Measurements from ENCODE around the gene DUSP2.

DNA sequence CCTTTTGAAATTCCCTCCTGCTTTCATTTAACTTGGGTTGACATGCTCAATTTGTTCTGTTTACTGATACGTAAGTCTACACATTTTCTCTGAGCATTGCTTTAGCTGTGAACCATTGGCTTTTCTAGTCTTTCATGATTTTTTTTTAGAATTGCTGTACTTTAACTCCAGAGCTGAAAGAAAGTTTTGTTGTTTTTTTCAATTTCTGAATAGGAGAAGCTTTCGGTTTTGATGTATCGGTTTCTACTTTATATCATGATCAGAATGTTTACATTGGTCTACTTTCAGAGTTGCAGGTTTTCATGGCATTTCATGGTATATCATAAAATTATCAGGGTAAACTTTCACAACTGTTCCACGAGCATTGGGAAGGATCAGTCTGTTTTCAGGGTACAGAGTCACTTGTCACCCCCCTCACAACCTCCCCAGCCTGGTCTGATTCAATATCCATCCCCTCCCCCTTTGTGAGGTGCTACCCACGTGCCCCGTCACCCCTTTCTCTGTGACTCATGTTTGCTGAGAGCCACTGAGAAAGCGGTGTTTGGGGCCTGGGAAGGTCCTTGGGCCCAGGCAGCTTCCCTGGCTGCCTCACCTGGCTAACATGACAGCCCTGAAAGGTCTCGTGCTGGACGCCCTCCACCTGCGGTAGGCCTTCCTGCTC is 14.0 kb downstream of the DUSP2 start:
- TF ChIP-seq CEBPB (IDR thresholded peaks at IDR 0.05) = no peak
- TF ChIP-seq, protein P1, sequence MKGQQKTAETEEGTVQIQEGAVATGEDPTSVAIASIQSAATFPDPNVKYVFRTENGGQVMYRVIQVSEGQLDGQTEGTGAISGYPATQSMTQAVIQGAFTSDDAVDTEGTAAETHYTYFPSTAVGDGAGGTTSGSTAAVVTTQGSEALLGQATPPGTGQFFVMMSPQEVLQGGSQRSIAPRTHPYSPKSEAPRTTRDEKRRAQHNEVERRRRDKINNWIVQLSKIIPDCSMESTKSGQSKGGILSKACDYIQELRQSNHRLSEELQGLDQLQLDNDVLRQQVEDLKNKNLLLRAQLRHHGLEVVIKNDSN (IDR thresholded peaks at IDR 0.05) = no peak
- TF ChIP-seq TAF1 (IDR thresholded peaks at IDR 0.05; ENCODE audit: low read depth) = no peak
- TF ChIP-seq FOXM1 (IDR thresholded peaks at IDR 0.05; ENCODE audit: borderline replicate concordance, low read depth) = no peak
- TF ChIP-seq, protein P2, sequence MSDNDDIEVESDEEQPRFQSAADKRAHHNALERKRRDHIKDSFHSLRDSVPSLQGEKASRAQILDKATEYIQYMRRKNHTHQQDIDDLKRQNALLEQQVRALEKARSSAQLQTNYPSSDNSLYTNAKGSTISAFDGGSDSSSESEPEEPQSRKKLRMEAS (IDR thresholded peaks at IDR 0.05) = no peak
- no peak for TF ChIP-seq YY1 (IDR thresholded peaks at IDR 0.05; ENCODE audit: low read depth)
